ENCODE results near the gene LLGL1.

DNA sequence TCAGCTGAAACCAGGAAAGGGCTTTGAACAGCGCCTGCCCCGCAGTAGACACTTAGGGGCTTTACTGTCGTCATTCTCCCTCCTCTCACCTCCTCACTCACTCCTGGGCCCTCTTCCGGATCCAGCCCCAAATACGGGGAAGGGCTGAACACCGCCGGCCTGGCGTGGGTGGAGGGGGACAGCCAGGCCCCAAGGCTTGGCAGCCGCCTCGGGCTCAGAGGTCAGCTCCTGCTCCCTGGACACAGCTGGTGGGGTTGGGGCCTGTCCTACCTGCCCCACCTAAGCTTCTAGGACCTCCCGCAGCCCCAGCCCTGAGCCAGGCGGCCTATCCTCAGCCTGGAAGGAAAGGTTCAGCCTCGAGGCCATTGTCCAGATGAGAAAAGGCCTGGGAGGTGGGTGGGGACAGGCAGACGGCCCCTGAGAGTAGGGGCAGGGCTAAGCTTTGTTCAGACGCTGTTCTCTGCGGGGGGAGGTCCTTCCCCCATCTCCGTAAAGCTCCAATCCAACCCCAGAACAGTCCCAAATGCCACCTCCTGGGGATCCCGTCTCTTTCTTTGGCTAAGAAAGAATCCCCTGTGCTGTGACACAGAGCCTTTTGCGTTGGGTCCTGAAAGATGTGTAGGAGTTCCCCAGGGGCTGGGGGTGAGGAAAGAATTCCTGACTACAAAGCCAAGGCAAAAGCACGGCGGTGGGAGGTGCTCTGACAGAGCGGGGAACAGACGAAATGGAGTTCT is 881 bp upstream of the LLGL1 start:
- TF ChIP-seq, protein P1, sequence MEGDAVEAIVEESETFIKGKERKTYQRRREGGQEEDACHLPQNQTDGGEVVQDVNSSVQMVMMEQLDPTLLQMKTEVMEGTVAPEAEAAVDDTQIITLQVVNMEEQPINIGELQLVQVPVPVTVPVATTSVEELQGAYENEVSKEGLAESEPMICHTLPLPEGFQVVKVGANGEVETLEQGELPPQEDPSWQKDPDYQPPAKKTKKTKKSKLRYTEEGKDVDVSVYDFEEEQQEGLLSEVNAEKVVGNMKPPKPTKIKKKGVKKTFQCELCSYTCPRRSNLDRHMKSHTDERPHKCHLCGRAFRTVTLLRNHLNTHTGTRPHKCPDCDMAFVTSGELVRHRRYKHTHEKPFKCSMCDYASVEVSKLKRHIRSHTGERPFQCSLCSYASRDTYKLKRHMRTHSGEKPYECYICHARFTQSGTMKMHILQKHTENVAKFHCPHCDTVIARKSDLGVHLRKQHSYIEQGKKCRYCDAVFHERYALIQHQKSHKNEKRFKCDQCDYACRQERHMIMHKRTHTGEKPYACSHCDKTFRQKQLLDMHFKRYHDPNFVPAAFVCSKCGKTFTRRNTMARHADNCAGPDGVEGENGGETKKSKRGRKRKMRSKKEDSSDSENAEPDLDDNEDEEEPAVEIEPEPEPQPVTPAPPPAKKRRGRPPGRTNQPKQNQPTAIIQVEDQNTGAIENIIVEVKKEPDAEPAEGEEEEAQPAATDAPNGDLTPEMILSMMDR (IDR thresholded peaks at IDR 0.05) = no peak
- TF ChIP-seq POLR2A (IDR thresholded peaks at IDR 0.05) = no peak

All from esophagus squamous epithelium (tissue), 4 donors.